ENCODE data around the gene CRACDL. TPM values are rescaled to one million over a fixed set of nuclear protein-coding genes. Genes with fewer than 3 reads are reported as not detected.

The CRACDL gene
- total and polyA plus RNA-seq, 2 donors (not counting 1 experiment from before 2014, with no cell fraction given), result 0.25 TPM; not detected in 1

DNA sequence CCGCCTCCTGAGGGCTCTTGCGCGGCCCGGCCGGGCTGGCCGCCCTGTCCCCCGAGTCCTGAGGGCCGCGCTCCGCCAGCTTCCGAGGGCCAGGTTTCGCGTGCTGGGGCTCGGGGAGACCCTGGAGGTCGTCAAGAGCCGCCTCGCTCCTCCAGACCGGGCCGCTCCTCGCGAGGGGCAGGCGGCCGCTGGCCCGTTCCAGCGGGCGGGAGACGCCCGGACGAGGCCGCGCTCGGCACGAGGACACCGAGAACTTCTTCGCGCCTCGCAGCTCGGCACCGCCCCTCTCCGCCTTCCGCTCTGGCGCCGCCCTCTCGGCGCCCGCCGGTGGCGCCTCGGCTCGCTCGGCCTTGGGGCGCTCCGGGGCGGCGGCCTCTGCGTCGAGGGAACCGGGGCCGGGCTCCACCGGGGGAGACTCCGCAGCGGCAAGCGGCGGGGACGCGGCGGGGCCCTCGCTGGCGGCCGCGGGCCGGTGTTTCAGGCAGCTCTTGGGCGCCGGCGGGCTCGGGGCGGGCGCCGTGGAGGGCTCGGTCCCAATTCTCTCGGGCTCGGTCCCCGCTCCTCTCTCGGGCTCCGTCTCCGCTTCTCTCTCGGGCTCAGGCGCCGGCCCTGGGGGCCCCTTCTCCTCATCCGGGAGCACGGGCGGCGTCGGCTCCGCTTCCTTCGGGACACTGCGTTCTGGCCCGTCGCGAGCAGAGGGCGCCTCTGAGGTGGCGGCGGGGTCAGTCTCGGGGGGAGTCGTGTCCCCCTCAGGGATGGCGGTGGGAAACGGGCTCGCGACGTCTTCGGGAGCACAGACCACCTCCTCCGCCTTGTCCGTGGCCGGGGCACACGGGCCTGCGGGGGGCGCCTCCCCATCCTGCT lies 113.5 kb downstream of the CRACDL start:
- ChIA-PET CTCF (interaction anchor here (0.8 to 4.0 kb wide), 5 partner anchors 10 to 409 kb away, joined by 3 to 18 read pairs (median 3); no protein-coding TSS in a partner anchor), POLR2A (no interaction called here)
- H3K4me1 Mint-ChIP-seq, result peaks cover 18% of the 10 kb centered on the region
- ATAC-seq (ENCODE audit: low read depth), result peak; percentile 83
- H3K79me2 ChIP-seq (ENCODE audit: control insufficient read depth, insufficient read depth, low read length), result no peaks in the 10 kb centered on the region
- H3K9me3 ChIP-seq (ENCODE audit: control extremely low read depth in 1 of 3, control insufficient read depth in 2 of 3, insufficient read depth in 1 of 3, low read length in 2 of 3), result peaks cover 0 to 11% (median 0%) of the 10 kb centered on the region in 3 donors
- H3K9ac ChIP-seq (ENCODE audit: low read length), result peak overlapping the region; percentile 59
- H3K4me3 ChIP-seq (ENCODE audit: control extremely low read depth in 1 of 5, extremely low read depth in 1 of 5, insufficient read depth in 1 of 5, low read depth in 2 of 5, low read length in 4 of 5), result peak overlapping the region in 3 of 5 experiments; percentile 39 to 59 (median 54)
- intact Hi-C loops (cut with micrococcal nuclease), result loop anchor here (5.0 kb wide), 1 partner anchor 90 kb away; the partner anchor contains the start of gene MGAT4A
- no peak overlapping the region for H3K27ac Mint-ChIP-seq
- peaks cover 4 to 16% of the 10 kb centered on the region in 2 donors for H3K4me1 ChIP-seq (ENCODE audit: control insufficient read depth in 2 of 2, insufficient read depth in 2 of 2, low read length in 2 of 2)
- no peak overlapping the region for H3K27ac ChIP-seq (ENCODE audit: low read length in 2 of 2)
- TF ChIP-seq EZH2 (IDR thresholded peaks at IDR 0.05; ENCODE audit: borderline replicate concordance, insufficient read depth, low read depth, low read length, poor library complexity, severe bottlenecking), result no peak
- peak; percentile 39 for TF ChIP-seq CTCF (IDR thresholded peaks at IDR 0.05)
- H3K9me3 Mint-ChIP-seq (ENCODE audit: insufficient read depth), result no peaks in the 10 kb centered on the region
- H3K4me3 Mint-ChIP-seq, result peak overlapping the region; percentile 50
- peaks cover 0 to 20% (median 10%) of the 10 kb centered on the region in 4 experiments for H3K27me3 ChIP-seq (replicated peaks in 1 of 4; ENCODE audit: control extremely low read depth in 1 of 4, control insufficient read depth in 3 of 4, insufficient read depth in 4 of 4, low read length in 3 of 4)
- H2AFZ ChIP-seq (ENCODE audit: insufficient read depth, low read depth, low read length, poor library complexity, severe bottlenecking), result peak overlapping the region; percentile 84
- peak overlapping the region; percentile 81 for H3K4me2 ChIP-seq (replicated peaks; ENCODE audit: low read depth, low read length, poor library complexity, severe bottlenecking)
- no peaks in the 10 kb centered on the region for H4K20me1 ChIP-seq (ENCODE audit: control insufficient read depth, insufficient read depth, low read length, poor library complexity, severe bottlenecking)
- DNase-seq, result peak; percentile 66
- H3K36me3 ChIP-seq (replicated peaks in 1 of 2; ENCODE audit: control extremely low read depth in 1 of 2, control insufficient read depth in 1 of 2, extremely low read depth in 1 of 2, insufficient read depth in 2 of 2, low read length in 1 of 2), result no peaks in the 10 kb centered on the region
- peaks cover 5% of the 10 kb centered on the region for H3K27me3 Mint-ChIP-seq
- 21% methylated on average over 117 of the region's 117 CpGs for WGBS (ENCODE audit: insufficient coverage)

All from B cell (primary cell).